HG02884 (cell line): Measurements from ENCODE around the gene SOX2.

Source experiments
- ATAC-seq: cut with Tn5 transposase; IDR thresholded peaks from one replicate; pipeline ENCODE4 v1.9.1; 2021; ENCODE audit warnings: mild to moderate bottlenecking, moderate library complexity; ENCODE audit not compliant: unreplicated experiment

Gene SOX2

GRCh38 chr3:181711325-181712135, at the start of gene SOX2:
SOX2 (plus strand) TSS chr3:181711925; CDS start chr3:181712361, 436 bp downstream.
- no peak for ATAC-seq

GRCh38 chr3:181683563-181683962, 28.2 kb upstream of the SOX2 start:
- ATAC-seq: no peak

- ATAC-seq: no peak
Observed at GRCh38 chr3:181687190-181687589, 24.5 kb upstream of the SOX2 start.

- ATAC-seq: no peak
Observed at GRCh38 chr3:181687731-181688130, 24.0 kb upstream of the SOX2 start.

GRCh38 chr3:181689546-181689945, 22.2 kb upstream of the SOX2 start:
- no peak for ATAC-seq

- no peak for ATAC-seq
Observed at GRCh38 chr3:181690769-181691168, 21.0 kb upstream of the SOX2 start.

- no peak for ATAC-seq
Observed at GRCh38 chr3:181691901-181692300, 19.8 kb upstream of the SOX2 start.

GRCh38 chr3:181692311-181693145, 19.2 kb upstream of the SOX2 start:
- ATAC-seq: no peak

- ATAC-seq: no peak
Observed at GRCh38 chr3:181693280-181693679, 18.4 kb upstream of the SOX2 start.

- ATAC-seq: no peak
Observed at GRCh38 chr3:181694805-181695660, 16.7 kb upstream of the SOX2 start.

GRCh38 chr3:181695661-181696491, 15.8 kb upstream of the SOX2 start:
- no peak for ATAC-seq

GRCh38 chr3:181696626-181697230, 15.0 kb upstream of the SOX2 start:
- no peak for ATAC-seq

GRCh38 chr3:181698263-181698954, 13.3 kb upstream of the SOX2 start:
- no peak for ATAC-seq

- no peak for ATAC-seq
Observed at GRCh38 chr3:181699171-181699903, 12.4 kb upstream of the SOX2 start.

GRCh38 chr3:181700168-181701087, 11.3 kb upstream of the SOX2 start:
- peak; percentile 75 for ATAC-seq

GRCh38 chr3:181701096-181701495, 10.6 kb upstream of the SOX2 start:
- ATAC-seq: no peak

- no peak for ATAC-seq
Observed at GRCh38 chr3:181703601-181704420, 7.9 kb upstream of the SOX2 start.
